Activated T-cell treated with anti-CD3 and anti-CD28 coated beads, Interleukin-2, amount 50 U/mL, for 72 hours (primary cell): ENCODE results near the gene PPP1R27. TPM values are rescaled to one million over a fixed set of nuclear protein-coding genes. Genes with fewer than 3 reads are reported as not detected.

Source experiments
- ATAC-seq, 2 donors: fragments of 150-1000 bp; cut with Tn5 transposase; replicated peaks in 1 of 2; 2 replicates each; pipeline ENCODE4 v1.10.0; 2021; ENCODE audit warnings: moderate library complexity in 2 of 2, mild to moderate bottlenecking in 1 of 2
- DNase-seq, 2 donors: peaks; one replicate each; pipeline ENCODE4 v3.0.0; 2021 to 2022; ENCODE audit warnings: mixed read lengths in 1 of 2
- H3K27ac Mint-ChIP-seq: one replicate; pipeline ENCODE4 v1.8.0; 2022; ENCODE audit warnings: mild to moderate bottlenecking, moderate library complexity, mixed read lengths
- H3K27me3 Mint-ChIP-seq: one replicate; pipeline ENCODE4 v1.8.0; 2022; ENCODE audit warnings: low read depth, mixed read lengths
- H3K36me3 Mint-ChIP-seq, 2 donors: one replicate each; pipeline ENCODE4 v1.8.0; 2022; ENCODE audit warnings: mixed read lengths in 2 of 2, mild to moderate bottlenecking in 1 of 2; ENCODE audit not compliant: insufficient read depth in 2 of 2
- H3K4me1 Mint-ChIP-seq: one replicate; pipeline ENCODE4 v1.8.0; 2022; ENCODE audit warnings: low read depth, mixed read lengths
- H3K4me3 Mint-ChIP-seq, 2 donors: one replicate each; pipeline ENCODE4 v1.8.0; 2022; ENCODE audit warnings: mild to moderate bottlenecking in 2 of 2, mixed read lengths in 2 of 2, moderate library complexity in 2 of 2
- H3K9me3 Mint-ChIP-seq, 2 donors: one replicate each; pipeline ENCODE4 v1.8.0; 2022; ENCODE audit warnings: mixed read lengths in 2 of 2
- total RNA-seq, 2 donors: library from RNA; stranded (reverse); gene quantifications; one replicate each; pipeline ENCODE4 v1.2.3, GENCODE V29; 2022

The PPP1R27 gene
- total RNA-seq, 2 donors from 2014 or later: not detected

- H3K4me1 Mint-ChIP-seq: no peaks in the 10 kb centered on the region
- no peak overlapping the region for H3K27ac Mint-ChIP-seq
- no peak for ATAC-seq
- H3K9me3 Mint-ChIP-seq: no peaks in the 10 kb centered on the region
- H3K27me3 Mint-ChIP-seq: peaks cover 23% of the 10 kb centered on the region
- no peak for DNase-seq
- H3K4me3 Mint-ChIP-seq: no peak overlapping the region
- no peaks in the 10 kb centered on the region for H3K36me3 Mint-ChIP-seq
Observed at GRCh38 chr17:81807839-81808238, 27.0 kb downstream of the PPP1R27 start.

DNA sequence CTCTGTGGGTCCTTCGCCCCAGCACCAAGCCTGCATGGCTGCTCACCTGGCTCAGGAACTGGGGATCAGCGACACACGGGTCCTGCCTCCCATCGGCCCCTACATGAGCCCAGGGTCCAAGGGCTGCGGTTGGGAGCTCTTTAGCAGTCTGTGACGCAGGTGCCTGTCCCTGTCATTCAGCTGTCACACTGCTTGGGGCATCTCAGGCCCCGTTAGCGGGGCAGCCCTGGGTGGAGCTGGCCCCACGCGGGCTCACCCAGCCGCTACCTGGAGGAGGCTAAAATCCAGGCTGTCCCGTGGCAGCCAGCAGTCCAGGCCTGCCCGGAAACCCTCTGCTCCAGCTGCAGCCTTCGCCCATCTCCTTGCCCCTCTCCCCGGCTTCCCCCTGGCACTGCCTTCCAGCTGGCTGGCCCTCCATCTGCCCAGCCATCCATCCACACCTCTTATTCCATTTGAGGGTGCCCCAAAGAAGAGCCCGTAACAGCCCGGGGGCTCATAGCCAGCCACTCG, 27.6 kb downstream of the PPP1R27 start:
- H3K27me3 Mint-ChIP-seq: peaks cover 29% of the 10 kb centered on the region
- no peaks in the 10 kb centered on the region for H3K36me3 Mint-ChIP-seq
- no peak overlapping the region for H3K4me3 Mint-ChIP-seq
- no peaks in the 10 kb centered on the region for H3K9me3 Mint-ChIP-seq
- DNase-seq (no peak), ATAC-seq (no peak)
- no peaks in the 10 kb centered on the region for H3K4me1 Mint-ChIP-seq
- H3K27ac Mint-ChIP-seq: no peak overlapping the region

GRCh38 chr17:81806461-81807209, 28.2 kb downstream of the PPP1R27 start:
- Mint-ChIP-seq H3K36me3 (no peaks in the 10 kb centered on the region), H3K4me1 (no peaks in the 10 kb centered on the region)

GRCh38 chr17:81805707-81806460, 29.0 kb downstream of the PPP1R27 start:
- Mint-ChIP-seq H3K27ac (no peak overlapping the region), H3K9me3 (no peaks in the 10 kb centered on the region), H3K4me1 (no peaks in the 10 kb centered on the region), H3K36me3 (no peaks in the 10 kb centered on the region), H3K4me3 (no peak overlapping the region), H3K27me3 (peaks cover 38% of the 10 kb centered on the region)
- no peak for ATAC-seq
- no peak for DNase-seq

More at GRCh38 chr17:81806461-81807209, 28.2 kb downstream of the PPP1R27 start:
- ATAC-seq (peak in 1 of 2 donors; percentile 15), DNase-seq (no peak)
- Mint-ChIP-seq H3K27ac (no peak overlapping the region), H3K4me3 (no peak overlapping the region), H3K9me3 (no peaks in the 10 kb centered on the region), H3K27me3 (peaks cover 35% of the 10 kb centered on the region)

DNA sequence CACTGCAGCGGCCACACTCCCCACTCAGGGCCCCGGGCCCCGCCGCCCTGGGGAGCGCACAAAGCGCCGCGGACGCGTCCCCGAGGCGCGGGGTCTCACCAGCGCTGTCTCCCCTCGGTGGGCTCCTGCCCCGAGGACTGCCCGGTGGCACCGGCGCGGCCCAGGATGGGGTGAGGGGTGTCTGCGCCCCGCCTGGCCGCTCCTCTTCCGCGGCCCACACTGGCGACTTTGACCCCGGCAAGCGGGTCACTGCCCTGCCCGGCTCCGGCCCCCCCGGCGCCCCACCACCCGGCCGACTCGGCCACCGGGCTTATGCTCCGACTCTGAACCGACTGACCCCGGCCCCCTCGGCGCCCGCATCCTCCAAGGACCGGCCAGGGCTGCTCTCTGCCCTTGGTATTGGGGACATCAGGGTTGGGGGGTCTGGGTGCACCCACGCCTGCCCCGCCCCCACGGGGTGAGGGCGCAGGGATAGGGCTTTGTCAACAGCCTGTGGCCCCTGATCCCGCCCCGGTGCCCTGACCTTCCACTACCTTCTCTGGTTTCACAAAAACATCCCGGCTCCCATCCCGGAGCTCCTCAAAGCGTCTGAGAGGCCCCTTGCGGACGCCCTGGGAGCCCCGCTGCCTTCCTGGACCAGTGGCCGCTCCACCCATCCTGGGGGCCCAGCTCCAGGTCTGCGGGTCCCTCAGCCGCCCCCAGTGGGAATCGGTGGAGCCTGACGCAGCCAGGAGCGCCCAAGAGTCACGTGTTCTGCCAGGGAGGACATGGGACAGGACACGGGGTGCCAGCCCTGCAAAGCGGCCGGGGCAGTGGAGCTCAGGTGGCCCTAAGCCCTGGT, 30.1 kb downstream of the PPP1R27 start:
- peaks cover 38% of the 10 kb centered on the region for H3K27me3 Mint-ChIP-seq
- ATAC-seq: no peak
- no peak overlapping the region for H3K4me3 Mint-ChIP-seq
- no peaks in the 10 kb centered on the region for H3K4me1 Mint-ChIP-seq
- H3K9me3 Mint-ChIP-seq: no peaks in the 10 kb centered on the region
- H3K27ac Mint-ChIP-seq: no peak overlapping the region
- no peak for DNase-seq
- no peaks in the 10 kb centered on the region for H3K36me3 Mint-ChIP-seq

DNA sequence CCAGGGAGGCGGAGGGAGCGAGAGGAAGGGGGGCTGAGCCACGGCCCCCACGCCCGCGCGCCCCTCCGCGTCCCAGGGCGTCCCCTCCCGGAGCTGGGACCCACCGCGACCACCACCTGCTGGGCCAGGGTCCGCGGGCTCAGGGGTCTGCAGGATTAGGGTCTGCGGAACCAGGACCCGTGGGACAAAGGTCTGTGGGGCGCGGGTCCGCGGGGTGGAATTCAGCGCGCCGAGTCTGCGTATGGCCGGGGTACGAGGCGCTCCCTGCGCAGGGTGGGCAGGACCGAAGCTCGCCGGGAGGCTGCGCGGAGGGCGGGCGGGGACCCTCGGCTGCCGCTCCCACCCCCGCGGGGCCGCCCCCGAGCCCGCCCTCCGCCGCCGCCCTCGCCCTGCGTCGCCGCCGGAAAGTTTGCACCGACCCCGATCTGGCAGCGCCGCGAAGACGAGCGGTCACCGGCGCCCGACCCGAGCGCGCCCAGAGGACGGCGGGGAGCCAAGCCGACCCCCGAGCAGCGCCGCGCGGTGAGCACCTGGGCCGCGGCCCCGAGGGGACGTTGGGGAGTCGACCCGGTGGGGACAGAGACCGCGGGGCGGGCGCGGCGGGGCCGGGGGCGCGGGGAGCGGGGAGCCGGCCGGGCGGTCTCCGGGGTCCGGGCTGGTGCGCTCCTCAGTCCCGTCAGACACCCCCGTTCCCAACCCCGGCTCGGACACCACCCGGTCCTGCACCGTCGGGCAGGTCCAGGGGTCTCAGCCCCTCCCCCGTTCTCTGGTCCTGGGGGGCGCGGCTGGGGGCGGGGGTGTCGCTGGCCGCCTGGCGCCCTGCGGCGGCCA, 30.9 kb downstream of the PPP1R27 start, which contains the start of gene GCGR:
Gene GCGR (plus strand): TSS at position 423 of the 831 bp plus-strand sequence. CDS start 4,869 bp downstream, outside the sequence.
- peaks cover 31% of the 10 kb centered on the region for H3K27me3 Mint-ChIP-seq

GRCh38 chr17:81802856-81803643, 31.8 kb downstream of the PPP1R27 start:
- ATAC-seq (no peak), DNase-seq (no peak)
- Mint-ChIP-seq H3K4me1 (no peaks in the 10 kb centered on the region), H3K9me3 (no peaks in the 10 kb centered on the region), H3K36me3 (no peaks in the 10 kb centered on the region), H3K4me3 (peak overlapping the region in 1 of 2 donors; percentile 31), H3K27me3 (peaks cover 28% of the 10 kb centered on the region), H3K27ac (no peak overlapping the region)

More for the DNA sequence above, 30.9 kb downstream of the PPP1R27 start, which contains the start of gene GCGR:
- no peaks in the 10 kb centered on the region for H3K36me3 Mint-ChIP-seq
- H3K9me3 Mint-ChIP-seq: no peaks in the 10 kb centered on the region
- ATAC-seq: no peak
- H3K4me1 Mint-ChIP-seq: no peaks in the 10 kb centered on the region
- no peak within 1 kb of the TSS for H3K27ac Mint-ChIP-seq
- no peak for DNase-seq
- H3K4me3 Mint-ChIP-seq: peak within 1 kb of the TSS in 1 of 2 donors; percentile 31

DNA sequence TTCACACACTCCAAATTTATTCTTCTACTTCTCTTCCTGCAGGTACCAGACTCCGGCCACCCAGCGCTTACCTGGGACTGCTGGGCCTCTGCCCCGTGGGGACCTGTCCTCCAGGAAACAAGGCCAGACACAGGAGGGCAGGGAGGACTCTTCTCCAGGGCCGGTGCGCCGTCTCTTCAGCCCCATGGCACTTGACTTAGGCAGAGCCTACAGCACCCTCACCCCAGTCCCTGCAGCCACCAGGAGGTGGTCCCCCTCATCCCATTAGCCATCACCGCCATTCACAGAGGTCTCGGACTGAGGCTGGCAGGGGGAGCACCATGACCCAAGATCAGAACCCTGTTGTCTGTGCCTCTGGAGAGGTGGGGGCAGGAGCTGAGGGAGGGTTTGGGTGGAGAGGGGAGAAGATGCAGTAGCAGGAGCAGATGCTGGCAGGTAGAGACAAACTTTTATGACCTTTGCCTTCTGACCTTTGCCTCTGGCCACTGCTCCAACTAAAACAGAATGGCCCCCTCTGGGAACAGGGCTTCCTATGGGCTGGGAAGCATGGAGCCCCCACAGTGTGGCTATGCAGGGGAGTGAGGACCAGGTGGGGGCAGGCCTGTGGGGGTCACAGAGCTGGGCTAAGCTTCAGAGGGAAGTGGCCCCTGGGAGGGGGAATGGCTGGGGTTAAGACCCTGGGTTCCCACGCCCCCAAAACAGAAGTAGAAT, 32.6 kb downstream of the PPP1R27 start:
- no peak overlapping the region for H3K27ac Mint-ChIP-seq
- no peaks in the 10 kb centered on the region for H3K4me1 Mint-ChIP-seq
- DNase-seq: no peak
- H3K4me3 Mint-ChIP-seq: no peak overlapping the region
- no peaks in the 10 kb centered on the region for H3K9me3 Mint-ChIP-seq
- H3K27me3 Mint-ChIP-seq: peaks cover 22% of the 10 kb centered on the region
- no peak for ATAC-seq
- no peaks in the 10 kb centered on the region for H3K36me3 Mint-ChIP-seq

GRCh38 chr17:81801327-81801726, 33.5 kb downstream of the PPP1R27 start:
- Mint-ChIP-seq H3K4me1 (no peaks in the 10 kb centered on the region), H3K27ac (no peak overlapping the region), H3K9me3 (no peaks in the 10 kb centered on the region)

GRCh38 chr17:81794509-81794908, 40.3 kb downstream of the PPP1R27 start:
- no peak for ATAC-seq

More at GRCh38 chr17:81801327-81801726, 33.5 kb downstream of the PPP1R27 start:
- no peak for DNase-seq
- H3K27me3 Mint-ChIP-seq: peaks cover 22% of the 10 kb centered on the region
- H3K36me3 Mint-ChIP-seq: no peaks in the 10 kb centered on the region
- no peak for ATAC-seq
- no peak overlapping the region for H3K4me3 Mint-ChIP-seq

DNA sequence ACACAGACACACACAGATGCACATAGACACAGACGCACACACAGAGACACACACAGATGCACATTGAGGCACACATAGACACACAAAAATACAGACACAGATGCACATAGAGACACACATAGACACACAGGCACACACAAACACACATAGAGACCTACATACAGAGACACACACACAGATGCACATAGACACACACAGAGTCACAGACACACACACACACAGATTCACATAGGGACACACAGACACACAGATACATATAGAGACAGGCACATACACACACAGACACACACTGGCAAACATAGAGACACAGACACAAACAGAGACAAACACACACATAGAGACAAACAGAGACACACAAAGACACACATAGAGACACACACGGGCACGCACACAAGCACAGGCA, 40.8 kb downstream of the PPP1R27 start:
- H3K9me3 Mint-ChIP-seq: no peaks in the 10 kb centered on the region
- no peaks in the 10 kb centered on the region for H3K36me3 Mint-ChIP-seq
- no peak overlapping the region for H3K27ac Mint-ChIP-seq
- ATAC-seq (no peak), DNase-seq (no peak)
- no peaks in the 10 kb centered on the region for H3K27me3 Mint-ChIP-seq
- H3K4me3 Mint-ChIP-seq: no peak overlapping the region
- no peaks in the 10 kb centered on the region for H3K4me1 Mint-ChIP-seq

More at GRCh38 chr17:81794509-81794908, 40.3 kb downstream of the PPP1R27 start:
- Mint-ChIP-seq H3K4me1 (no peaks in the 10 kb centered on the region), H3K4me3 (no peak overlapping the region), H3K36me3 (no peaks in the 10 kb centered on the region), H3K27me3 (no peaks in the 10 kb centered on the region), H3K9me3 (no peaks in the 10 kb centered on the region), H3K27ac (no peak overlapping the region)
- no peak for DNase-seq
